ENCODE results near the gene LY6G5C.

Gene LY6G5C

GRCh38 chr6:31691078-31691463, 10.2 kb upstream of the LY6G5C start:
- DNase-seq (ENCODE audit: low spot score): no peak

DNA sequence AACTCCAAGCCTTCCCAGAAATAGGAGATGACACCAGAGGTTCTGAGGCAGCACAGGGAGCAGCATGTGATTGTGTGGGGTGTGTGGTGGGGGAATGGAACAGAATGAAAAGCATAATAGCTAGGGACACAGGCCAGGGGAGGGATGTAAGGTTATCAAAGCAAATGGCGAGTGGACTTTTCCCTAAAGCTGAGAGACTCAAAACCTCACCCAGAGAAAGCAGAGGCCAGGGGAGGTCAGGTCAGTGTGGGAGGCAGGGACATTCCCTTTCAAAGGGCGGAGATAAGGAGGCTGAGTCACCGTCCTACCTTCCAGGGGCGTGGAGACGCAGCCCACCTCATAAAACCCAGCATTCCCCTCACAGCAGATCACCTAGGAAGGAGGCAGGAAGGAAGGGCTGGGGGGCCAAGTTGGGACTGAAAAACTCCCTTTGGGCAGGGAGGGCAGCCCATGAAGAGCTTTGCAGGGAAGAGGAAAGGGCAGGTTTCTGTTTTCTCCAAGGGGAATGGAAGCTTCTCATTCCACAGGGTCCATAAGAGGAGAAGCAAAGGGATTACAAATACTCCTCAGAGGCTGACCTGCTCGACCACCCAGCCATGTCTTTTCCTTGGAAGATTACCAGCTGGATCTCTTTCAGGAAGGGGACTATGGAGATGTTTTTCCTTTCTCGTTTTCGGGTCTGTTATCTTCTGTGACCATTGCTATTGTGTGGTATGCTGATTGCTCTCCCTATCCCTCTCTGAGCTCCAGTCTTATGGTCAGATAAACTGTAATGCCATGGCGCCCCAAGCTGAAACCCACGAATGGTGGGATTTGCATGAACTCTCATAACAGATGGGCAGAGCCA, 9.6 kb upstream of the LY6G5C start:
- DNase-seq (ENCODE audit: low spot score): peak; percentile 76

- DNase-seq (ENCODE audit: low spot score): no peak
These were observed 8.6 kb upstream of the LY6G5C start for GRCh38 chr6:31689249-31690110.

GRCh38 chr6:31687860-31688693, 7.2 kb upstream of the LY6G5C start:
- DNase-seq (ENCODE audit: low spot score): no peak

DNA sequence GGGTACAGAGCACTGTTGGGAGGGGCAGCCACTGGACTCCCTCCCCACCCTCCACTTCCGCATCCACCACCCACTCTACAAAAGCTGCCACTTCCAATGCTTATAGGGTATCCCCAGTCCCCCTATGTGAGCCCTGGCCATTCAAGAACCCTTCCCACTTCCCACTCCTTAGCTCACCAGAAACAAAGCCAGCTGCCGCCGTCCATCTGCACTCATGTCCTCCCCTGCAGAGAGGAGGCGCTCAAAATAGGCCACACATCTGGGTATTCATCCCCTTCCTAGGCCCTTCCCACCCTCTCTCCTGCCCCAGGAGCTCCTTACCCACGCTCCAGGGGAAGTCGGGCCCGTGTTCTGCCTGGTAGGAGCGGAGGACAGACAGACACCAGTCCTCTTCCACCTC, 6.5 kb upstream of the LY6G5C start:
- no peak for DNase-seq (ENCODE audit: low spot score)

GRCh38 chr6:31686483-31686882, 5.6 kb upstream of the LY6G5C start:
- DNase-seq (ENCODE audit: low spot score): no peak

DNA sequence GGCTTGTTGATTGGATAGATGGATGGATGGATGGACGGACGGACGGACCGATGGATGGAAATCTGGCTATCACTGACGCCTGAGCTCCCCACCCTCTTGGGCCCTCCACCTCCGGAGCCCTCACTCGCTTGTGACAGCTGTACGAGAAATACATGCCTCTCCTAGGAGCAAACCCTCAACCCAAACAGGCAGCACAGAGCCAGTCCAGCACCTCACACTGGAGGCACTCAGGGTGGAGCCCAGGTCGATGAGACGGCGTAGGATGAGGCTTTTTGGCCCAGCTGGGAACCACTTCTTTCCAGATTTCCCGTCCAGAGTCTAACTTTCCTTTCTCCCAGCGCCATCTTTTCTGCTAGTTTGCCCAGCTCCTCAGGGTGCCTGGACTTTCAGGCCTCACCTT, 2.7 kb upstream of the LY6G5C start:
- no peak for DNase-seq (ENCODE audit: low spot score)

- DNase-seq (ENCODE audit: low spot score): no peak
These were observed 336 bp upstream of the LY6G5C start for GRCh38 chr6:31681135-31681671.

DNA sequence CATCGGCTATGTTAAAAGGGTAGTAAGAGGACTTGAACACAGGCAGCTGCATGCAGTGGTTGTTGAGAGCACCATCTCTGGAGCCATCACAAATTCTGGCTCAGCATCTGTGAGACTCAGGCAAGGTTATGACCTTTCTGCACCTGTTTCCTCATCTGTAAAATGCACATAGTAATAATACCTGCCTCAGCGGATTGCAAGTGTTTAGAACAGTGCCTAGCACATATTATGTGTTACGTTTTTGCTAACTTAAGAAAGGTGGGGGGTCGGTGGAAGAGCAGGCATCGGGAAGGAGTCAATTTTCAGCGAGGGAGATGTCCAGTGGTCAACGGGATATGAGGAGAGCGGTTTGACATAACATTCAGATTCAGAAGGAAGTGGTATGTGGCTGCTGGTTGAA, 2.9 kb downstream of the LY6G5C start:
- DNase-seq (ENCODE audit: low spot score): no peak

DNA sequence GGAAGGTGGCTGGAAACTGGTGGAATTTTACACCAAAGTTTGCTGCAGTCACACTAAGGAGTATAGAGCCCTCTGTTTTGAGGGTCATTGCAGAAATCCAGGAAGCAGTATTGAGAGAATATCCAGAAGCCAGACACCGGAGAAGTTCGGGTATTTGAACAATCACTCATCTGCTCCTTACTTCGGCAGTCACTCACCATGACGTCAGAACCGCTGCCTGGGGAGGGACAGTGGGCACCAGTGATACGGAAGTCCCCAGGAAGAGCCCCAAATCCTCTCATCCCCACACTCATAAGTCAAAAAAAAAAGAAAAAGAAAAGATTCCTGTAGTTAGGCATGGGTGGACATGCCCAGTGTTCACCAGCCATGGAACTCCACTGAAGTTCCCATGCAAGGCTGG, 4.0 kb downstream of the LY6G5C start:
- DNase-seq (ENCODE audit: low spot score): no peak

DNA sequence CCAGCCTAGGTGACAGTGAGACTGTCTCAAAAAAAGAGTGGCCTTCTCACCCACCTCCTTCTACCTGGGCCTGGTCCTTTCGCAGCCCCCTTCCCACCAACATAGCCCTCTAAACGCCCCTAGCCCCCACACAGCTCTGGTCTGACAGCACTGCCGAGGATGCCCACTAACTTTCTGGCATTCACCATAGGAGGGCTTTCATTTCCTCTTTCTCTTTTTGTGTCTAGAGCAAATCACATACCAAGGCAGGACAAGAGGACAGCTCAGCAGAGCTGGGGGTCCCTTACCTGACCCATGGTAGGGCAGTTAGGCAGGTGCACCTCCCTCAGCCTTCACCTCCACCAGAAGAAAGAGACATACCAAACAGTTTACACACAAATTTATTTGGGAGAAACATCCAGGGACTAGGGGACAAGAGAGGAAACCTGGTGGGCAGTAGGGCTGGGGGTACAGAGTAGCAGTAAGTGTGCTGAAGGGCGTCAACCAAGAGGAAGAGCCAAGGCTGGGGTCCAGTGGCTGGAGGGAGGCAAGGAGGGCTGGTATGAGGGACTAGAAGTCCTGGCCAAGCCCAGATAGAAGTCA, 4.5 kb downstream of the LY6G5C start:
- no peak for DNase-seq (ENCODE audit: low spot score)

GRCh38 chr6:31669676-31670075, 11.2 kb downstream of the LY6G5C start, which contains the start of gene LY6G5B:
TSS of gene LY6G5B (plus strand) at chr6:31669976. CDS start at chr6:31670951, 975 bp downstream.
- no peak for DNase-seq (ENCODE audit: low spot score)

DNA sequence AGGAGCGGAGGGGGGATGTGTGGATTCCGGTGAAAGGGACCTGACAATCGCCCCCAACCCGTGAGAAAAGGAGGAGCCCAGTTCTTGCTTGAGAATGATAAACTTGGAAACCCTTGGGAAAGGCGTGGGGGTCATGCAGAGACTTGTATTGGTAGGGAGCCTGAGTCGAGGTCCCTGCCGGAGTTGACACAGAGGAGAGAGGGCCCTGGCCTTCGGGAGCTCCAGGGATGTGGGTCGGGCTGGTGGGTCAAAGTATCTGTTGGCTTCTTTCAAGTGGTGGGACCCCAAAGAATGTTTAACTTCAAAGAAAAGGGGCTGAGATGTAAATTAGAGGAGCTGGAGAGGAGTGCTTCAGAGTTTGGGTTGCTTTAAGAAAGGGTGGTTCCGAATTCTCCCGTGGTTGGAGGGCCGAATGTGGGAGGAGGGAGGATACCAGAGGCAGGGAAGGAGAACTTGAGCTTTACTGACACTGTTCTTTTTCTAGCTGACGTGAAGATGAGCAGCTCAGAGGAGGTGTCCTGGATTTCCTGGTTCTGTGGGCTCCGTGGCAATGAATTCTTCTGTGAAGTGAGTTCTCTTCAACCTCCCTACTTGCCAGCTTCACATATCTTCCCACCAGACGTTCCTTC, 14.4 kb downstream of the LY6G5C start:
- no peak for DNase-seq (ENCODE audit: low spot score)

DNA sequence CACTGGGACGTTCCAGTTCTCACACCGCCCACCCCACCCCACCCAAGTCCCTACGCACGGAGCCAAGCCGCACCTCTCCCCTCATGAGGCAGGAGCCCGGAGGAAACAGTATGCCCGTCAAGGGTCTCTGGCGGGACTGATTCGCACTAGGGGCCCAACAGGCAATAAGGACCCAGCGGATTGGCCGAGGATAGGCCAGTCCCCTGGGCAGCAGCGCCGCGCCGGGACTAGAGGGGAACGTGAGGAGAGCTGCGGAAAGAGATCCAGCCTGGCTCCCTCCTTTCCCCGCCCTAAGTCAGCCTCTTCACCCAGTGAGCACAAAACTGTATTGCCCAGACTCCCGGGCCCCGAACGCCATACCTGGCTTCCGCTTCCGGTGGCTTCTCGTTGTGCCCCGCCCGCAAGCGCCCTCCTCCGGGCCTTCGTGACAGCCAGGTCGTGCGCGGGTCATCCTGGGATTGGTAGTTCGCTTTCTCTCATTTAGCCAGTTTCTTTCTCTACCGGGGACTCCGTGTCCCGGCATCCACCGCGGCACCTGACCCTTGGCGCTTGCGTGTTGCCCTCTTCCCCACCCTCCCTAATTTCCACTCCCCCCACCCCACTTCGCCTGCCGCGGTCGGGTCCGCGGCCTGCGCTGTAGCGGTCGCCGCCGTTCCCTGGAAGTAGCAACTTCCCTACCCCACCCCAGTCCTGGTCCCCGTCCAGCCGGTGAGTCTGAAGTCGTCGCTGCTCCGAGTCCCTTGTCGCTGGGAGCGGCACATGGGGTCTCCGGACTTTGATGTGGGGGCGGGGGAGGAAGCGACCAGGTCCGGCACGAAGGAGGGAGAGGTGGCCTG, 15.1 kb downstream of the LY6G5C start, which contains the start of gene CSNK2B:
CSNK2B (plus strand) TSS at position 580 of the 836 bp plus-strand sequence. CDS start 752 bp downstream, outside the sequence.
- peak; percentile 90 for DNase-seq (ENCODE audit: low spot score)

DNA sequence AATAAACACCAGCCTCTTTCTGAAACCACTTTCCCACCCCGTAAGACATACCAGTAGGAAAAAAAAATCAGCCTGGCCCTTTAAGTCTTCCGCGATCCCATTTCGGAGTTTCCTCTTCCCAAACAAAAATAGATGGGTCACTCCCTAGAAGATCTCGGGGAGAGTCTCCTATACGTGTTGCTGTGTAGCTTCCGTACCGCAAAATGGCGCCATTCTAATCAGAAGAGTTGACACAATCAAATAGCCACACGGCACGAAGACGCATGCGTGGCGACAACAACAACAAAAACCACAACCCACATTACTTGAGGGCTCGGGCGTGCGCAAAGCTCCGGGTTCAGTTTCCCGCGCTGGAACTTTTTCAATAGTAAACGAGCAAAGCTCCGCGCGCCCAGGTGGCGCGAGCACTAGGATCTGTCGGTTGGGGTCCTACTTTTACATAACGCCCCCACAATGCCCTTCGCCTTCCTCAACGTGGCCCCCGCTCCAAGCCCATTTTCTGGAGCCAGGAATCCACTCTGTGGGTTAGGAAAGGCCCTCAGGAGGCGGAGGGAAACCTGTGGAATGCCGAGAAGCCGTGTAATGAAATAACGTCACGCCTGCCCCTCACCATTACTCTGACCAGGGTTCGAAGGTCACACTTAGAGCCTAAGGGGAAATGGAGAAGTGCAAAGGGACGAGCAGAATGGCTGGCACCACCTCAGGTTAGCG, 15.9 kb downstream of the LY6G5C start, which contains the start of gene GPANK1:
GPANK1 (minus strand) TSS at position 208 of the 711 bp plus-strand sequence. CDS start 519 bp downstream, outside the sequence.
- DNase-seq (ENCODE audit: low spot score): peak; percentile 51

GRCh38 chr6:31663961-31664789, 16.7 kb downstream of the LY6G5C start:
- no peak for DNase-seq (ENCODE audit: low spot score)

DNA sequence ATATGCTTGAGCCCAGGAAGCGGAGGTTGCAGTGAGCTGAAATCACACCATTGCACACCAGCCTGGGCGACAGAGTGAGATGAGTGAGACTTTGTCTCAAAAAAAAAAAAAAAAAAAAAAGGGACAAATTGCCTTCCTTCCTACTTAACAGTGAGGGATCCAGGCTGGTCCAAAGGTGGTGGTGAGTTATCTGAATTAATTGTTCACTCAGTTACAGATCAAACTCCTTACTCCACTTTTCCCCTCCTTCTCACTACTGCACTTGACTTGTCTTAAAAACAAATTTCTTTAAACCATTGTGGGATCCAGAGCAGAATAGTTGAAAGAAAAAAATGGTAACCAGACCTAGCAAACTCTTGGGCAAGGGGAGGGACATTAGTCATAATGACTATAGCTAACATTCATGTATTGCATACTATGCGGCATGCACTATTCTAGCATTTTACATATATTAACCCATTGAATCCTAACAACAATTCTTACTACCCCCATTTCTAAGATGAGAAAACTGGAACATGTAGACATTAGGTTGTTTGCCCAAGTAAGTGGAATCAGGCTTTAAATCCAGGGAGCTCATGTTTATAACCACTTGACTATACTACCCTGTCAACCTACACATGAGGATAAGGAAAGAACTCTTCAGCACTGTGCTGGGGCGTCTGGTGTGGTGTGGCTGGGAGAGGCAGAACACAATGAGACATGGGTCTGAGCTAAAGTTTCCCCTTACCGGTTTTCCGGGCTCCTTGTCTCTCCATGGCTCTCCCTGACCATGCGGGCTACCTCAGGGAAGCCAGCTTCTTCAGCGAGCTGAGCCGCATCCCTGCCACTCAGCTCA, 17.5 kb downstream of the LY6G5C start:
- no peak for DNase-seq (ENCODE audit: low spot score)

All from HuH-7 (cell line).